ENCODE measurements around the gene AKR1C8. TPM values are rescaled to one million over a fixed set of nuclear protein-coding genes. Genes with fewer than 3 reads are reported as not detected.
"Not testable (repeated sequence)": the region's sequence is repeated elsewhere in the genome, so short reads cannot be mapped to it uniquely, and the experiment has no call there.

Gene AKR1C8
- total RNA-seq, 2 experiments from 2014 or later = not detected

DNA sequence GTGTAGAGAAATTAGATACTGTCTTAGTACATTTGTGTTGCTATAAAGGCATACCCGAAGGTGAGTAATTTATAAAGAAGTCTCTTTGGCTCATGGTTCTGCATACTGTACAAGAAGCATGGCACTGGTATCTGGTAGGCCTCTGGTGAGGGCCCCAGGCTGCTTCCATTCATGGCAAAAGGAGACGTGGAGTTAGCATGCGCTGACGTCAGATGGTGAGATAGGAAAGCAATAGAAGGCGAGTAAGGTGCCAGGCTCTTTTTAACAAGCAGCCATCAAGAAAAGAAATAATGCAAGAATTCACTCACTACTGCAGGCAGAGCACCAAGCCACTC, 38.1 kb downstream of the AKR1C8 start:
- POLR2A ChIA-PET = no interaction called here

DNA sequence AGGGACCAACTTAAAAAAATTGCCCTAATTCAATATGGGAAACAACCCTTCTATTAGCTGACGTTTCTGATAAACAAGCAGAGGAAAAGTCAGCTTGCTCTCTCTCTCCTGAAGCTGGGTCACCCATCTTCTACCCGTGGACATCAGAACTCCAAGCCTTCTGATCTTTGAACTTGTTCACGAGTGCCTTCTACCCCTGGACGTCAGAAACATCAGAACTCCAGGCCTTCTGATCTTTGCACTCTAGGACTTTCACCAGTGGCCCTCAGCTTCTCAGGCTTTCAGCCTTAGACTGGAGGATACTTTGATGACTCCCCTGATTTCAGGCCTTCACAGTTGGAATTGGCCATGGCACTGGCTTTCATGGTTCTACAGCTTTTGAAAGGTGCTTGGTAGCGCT, 41.8 kb downstream of the AKR1C8 start:
- no peak for ATAC-seq
- POLR2A ChIA-PET = no interaction called here
- peaks cover 12% of the 10 kb centered on the region for H3K9me3 Mint-ChIP-seq
- intact Hi-C loops (cut with micrococcal nuclease) = no loop called here
- no peaks in the 10 kb centered on the region for H3K27me3 Mint-ChIP-seq
- H3K36me3 Mint-ChIP-seq (ENCODE audit: low read depth) = no peaks in the 10 kb centered on the region
- no peaks in the 10 kb centered on the region for H3K4me1 Mint-ChIP-seq (ENCODE audit: low read depth)
- no peak overlapping the region for H3K4me3 Mint-ChIP-seq
- no peak for TF ChIP-seq CTCF (IDR thresholded peaks at IDR 0.05)
- no peak for DNase-seq
- CTCF ChIA-PET = no interaction called here
- no peak overlapping the region for H3K27ac Mint-ChIP-seq

More for the DNA sequence above, 38.1 kb downstream of the AKR1C8 start:
- Mint-ChIP-seq H3K4me1 (ENCODE audit: low read depth) (no peaks in the 10 kb centered on the region), H3K27me3 (no peaks in the 10 kb centered on the region), H3K9me3 (peaks cover 9% of the 10 kb centered on the region), H3K36me3 (ENCODE audit: low read depth) (no peaks in the 10 kb centered on the region), H3K27ac (no peak overlapping the region), H3K4me3 (no peak overlapping the region)
- CTCF ChIA-PET = no interaction called here
- no peak for ATAC-seq
- intact Hi-C loops (cut with micrococcal nuclease) = no loop called here
- no peak for DNase-seq
- TF ChIP-seq CTCF (IDR thresholded peaks at IDR 0.05) = no peak

GRCh38 chr10:5142199-5142598, 42.8 kb downstream of the AKR1C8 start:
- no peak for ATAC-seq
- TF ChIP-seq CTCF (IDR thresholded peaks at IDR 0.05) = no peak
- Mint-ChIP-seq H3K4me1 (ENCODE audit: low read depth) (no peaks in the 10 kb centered on the region), H3K27ac (no peak overlapping the region), H3K9me3 (peaks cover 21% of the 10 kb centered on the region), H3K36me3 (ENCODE audit: low read depth) (peaks cover 4% of the 10 kb centered on the region), H3K27me3 (no peaks in the 10 kb centered on the region), H3K4me3 (no peak overlapping the region)
- no peak for DNase-seq
- POLR2A ChIA-PET = no interaction called here
- intact Hi-C loops (cut with micrococcal nuclease) = no loop called here
- CTCF ChIA-PET = no interaction called here

- H3K27ac Mint-ChIP-seq; ATAC-seq; H3K4me3 Mint-ChIP-seq; H3K4me1 Mint-ChIP-seq (ENCODE audit: low read depth); DNase-seq; intact Hi-C loops (cut with micrococcal nuclease); CTCF ChIA-PET; POLR2A ChIA-PET; H3K27me3 Mint-ChIP-seq; H3K36me3 Mint-ChIP-seq (ENCODE audit: low read depth): not testable (repeated sequence)
- peaks cover 23% of the 10 kb centered on the region for H3K9me3 Mint-ChIP-seq
Observed at GRCh38 chr10:5137699-5138098, 47.3 kb downstream of the AKR1C8 start.

DNA sequence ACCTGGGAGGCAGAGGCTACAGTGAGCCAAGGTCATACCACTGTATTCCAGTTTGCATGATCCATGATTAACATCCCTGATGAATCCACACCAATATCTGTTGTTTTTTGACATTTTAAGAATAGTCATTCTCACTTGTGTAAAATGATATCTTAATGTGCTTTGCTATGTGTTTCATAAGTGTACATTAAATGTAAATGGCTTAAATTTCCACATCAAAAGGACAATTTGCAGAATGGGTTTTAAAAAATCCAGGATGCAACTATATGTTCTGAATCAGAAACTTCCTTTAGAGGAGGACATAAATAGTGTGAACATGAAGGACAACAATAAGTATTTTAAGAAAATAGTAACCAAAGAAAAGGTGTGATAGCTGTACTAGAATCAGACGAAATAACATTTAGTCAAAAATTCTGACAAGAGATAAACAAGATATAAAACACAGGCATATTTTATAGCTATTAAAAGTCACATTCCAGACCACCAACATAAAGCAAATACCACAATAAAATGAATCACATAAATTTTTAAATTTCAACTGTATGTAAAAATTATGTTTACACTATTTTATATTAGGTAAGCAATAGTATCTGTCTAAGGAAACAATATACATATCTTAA, 48.4 kb downstream of the AKR1C8 start:
- no peak for ATAC-seq
- no peak for TF ChIP-seq CTCF (IDR thresholded peaks at IDR 0.05)
- intact Hi-C loops (cut with micrococcal nuclease) = no loop called here
- peaks cover 23% of the 10 kb centered on the region for H3K9me3 Mint-ChIP-seq
- POLR2A ChIA-PET = no interaction called here
- H3K4me3 Mint-ChIP-seq = no peak overlapping the region
- no peaks in the 10 kb centered on the region for H3K4me1 Mint-ChIP-seq (ENCODE audit: low read depth)
- H3K27ac Mint-ChIP-seq = no peak overlapping the region
- H3K36me3 Mint-ChIP-seq (ENCODE audit: low read depth) = peaks cover 4% of the 10 kb centered on the region
- CTCF ChIA-PET = interaction anchor here (1.0 kb wide), 1 partner anchor 151 kb away, joined by 3 read pairs; no protein-coding TSS in a partner anchor
- no peaks in the 10 kb centered on the region for H3K27me3 Mint-ChIP-seq
- no peak for DNase-seq

DNA sequence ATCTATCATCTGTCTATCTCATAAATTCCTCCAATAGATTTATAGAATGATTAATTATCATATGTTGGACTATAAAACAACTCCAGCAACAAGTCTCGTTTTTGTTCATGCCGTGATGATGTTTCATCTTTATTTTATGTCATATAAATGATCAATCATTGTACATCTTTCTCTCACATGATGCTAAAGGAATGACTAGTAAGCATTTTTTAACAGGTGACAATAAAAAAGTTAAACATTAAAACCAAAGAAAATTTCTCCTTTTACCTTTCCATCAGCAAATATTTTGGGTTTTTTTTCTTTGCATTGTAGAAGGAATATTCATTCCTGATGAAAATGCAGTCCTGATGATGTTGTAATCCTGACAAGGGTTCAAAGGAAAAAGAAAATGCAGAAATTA, 49.4 kb downstream of the AKR1C8 start:
- H3K27me3 Mint-ChIP-seq = no peaks in the 10 kb centered on the region
- CTCF ChIA-PET = no interaction called here
- DNase-seq = no peak
- no peak overlapping the region for H3K27ac Mint-ChIP-seq
- H3K4me1 Mint-ChIP-seq (ENCODE audit: low read depth) = no peaks in the 10 kb centered on the region
- no peak overlapping the region for H3K4me3 Mint-ChIP-seq
- intact Hi-C loops (cut with micrococcal nuclease) = no loop called here
- POLR2A ChIA-PET = no interaction called here
- no peak for TF ChIP-seq CTCF (IDR thresholded peaks at IDR 0.05)
- no peak for ATAC-seq
- H3K36me3 Mint-ChIP-seq (ENCODE audit: low read depth) = peaks cover 4% of the 10 kb centered on the region
- H3K9me3 Mint-ChIP-seq = peaks cover 23% of the 10 kb centered on the region
